Measurements from ENCODE around the gene CBX2.

Gene CBX2

DNA sequence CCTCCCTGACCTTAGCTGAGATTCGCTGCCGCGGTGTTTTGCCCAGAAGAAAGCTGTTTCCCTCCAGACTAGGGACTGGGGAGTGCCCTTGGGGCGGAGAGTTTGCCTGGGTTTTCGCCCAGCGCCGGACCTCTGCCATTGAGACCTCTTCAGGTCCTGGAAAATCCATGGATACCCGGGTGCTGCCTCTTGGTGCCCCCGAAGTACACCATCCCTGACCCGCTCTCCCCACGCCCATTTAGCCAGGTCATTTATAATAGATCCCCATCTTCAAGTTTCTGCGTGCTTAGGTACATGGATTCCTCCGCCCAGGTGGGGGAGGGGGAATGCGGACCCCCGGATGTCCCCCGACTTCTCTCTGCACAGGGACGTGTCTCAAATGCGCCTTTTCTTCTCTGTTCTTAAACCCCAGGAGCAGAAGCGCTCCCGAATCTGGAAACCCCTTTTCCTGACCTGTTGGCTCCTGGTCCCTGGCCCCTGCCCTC is 34.0 kb downstream of the CBX2 start:
- H3K4me3 ChIP-seq (ENCODE audit: low read depth, low read length): no peak overlapping the region
- TF ChIP-seq, protein P1, sequence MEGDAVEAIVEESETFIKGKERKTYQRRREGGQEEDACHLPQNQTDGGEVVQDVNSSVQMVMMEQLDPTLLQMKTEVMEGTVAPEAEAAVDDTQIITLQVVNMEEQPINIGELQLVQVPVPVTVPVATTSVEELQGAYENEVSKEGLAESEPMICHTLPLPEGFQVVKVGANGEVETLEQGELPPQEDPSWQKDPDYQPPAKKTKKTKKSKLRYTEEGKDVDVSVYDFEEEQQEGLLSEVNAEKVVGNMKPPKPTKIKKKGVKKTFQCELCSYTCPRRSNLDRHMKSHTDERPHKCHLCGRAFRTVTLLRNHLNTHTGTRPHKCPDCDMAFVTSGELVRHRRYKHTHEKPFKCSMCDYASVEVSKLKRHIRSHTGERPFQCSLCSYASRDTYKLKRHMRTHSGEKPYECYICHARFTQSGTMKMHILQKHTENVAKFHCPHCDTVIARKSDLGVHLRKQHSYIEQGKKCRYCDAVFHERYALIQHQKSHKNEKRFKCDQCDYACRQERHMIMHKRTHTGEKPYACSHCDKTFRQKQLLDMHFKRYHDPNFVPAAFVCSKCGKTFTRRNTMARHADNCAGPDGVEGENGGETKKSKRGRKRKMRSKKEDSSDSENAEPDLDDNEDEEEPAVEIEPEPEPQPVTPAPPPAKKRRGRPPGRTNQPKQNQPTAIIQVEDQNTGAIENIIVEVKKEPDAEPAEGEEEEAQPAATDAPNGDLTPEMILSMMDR (IDR thresholded peaks at IDR 0.05; ENCODE audit: insufficient read depth, low read depth, low read length, missing control alignments): no peak
- no peak for DNase-seq (ENCODE audit: low read depth)

DNA sequence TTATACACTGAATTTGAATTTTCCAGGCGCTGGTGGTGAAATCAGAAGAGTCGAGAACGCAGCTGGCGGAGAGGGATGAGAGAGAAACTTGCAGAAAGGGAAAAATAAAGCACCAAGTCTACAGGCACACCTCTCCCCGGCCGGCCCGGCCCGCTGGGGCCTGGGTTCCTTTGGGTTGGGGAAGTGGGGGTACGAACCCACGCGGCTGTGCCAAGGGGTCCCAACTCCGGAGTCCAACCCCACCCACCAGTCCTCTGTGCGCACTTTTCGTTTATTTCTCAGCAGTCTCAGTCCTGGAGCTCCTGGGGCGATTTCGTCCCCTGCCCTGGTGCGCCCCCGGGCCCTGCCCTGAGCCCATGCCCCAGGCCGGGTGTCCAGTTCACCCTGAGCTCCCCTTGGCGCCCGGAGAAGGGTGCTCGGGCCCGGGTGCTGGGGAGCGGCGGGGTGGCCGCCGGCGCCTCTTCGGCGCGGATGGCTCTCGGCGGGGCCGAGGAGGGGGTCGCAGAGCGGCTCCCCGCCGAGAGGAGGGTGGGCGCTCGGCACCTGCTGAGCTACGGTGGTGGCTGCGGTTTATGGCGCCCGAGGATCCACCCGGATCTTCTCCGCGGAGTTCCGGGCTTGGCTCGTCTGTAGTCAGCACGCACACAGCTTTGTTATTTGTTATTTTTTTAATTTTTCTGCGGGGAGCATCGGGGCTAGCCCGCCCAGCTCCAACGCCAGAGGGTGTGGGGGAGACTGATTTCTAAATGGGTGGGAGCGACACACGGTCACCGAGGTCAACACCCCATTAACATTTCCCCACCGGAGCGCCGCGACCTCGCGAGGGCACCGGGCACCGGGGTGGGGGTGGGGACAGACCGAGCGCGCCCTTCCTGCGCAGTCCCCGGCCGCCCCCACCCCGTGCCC is 34.7 kb downstream of the CBX2 start:
- peak overlapping the region; percentile 53 for H3K4me3 ChIP-seq (ENCODE audit: low read depth, low read length)
- TF ChIP-seq, protein P1 (IDR thresholded peaks at IDR 0.05; ENCODE audit: insufficient read depth, low read depth, low read length, missing control alignments): no peak
- no peak for DNase-seq (ENCODE audit: low read depth)

DNA sequence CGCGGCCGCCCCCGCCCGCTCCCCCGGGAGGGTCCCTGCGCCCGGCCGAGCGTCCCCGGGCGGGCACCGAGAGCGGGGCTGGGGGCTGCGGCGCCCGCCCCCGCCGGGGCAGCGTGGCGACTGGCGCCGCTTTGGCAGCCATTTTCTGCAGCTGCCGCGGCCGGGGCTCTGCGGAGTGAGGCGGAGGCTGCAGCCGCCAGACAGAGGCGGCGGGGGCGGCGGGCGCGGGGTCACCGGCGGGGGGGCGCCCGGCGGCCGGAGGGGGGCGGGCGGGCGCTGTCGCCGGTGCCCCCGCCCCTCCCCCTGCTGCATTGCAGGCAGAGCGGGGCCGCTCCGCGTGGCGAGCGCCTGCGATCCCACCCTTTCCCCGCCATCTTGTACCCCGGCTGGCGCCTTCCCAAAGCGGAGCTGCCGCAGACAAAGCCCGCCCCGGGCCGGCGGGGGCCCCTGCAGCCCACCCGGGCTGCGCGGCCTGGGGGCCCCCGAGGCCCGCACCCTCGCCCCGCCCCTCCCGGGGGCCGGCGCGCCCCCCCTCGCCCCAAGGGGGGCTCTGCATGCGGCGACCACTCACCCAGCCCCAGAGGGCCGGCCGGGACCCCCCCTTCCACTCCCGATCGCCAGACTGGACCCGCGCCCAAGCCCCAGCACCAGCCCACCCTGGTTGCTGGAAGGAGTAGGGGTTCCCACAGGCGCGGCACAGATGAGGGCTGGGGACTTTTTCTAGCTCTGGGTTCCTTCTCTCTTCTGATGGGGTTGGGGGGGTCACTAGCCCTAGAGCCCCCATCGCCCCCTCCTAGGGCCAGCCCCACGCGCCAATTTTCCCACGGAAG is 35.6 kb downstream of the CBX2 start:
- peak; percentile 47 for DNase-seq (ENCODE audit: low read depth)
- H3K4me3 ChIP-seq (ENCODE audit: low read depth, low read length): peak overlapping the region; percentile 18
- TF ChIP-seq, protein P1 (IDR thresholded peaks at IDR 0.05; ENCODE audit: insufficient read depth, low read depth, low read length, missing control alignments): no peak

DNA sequence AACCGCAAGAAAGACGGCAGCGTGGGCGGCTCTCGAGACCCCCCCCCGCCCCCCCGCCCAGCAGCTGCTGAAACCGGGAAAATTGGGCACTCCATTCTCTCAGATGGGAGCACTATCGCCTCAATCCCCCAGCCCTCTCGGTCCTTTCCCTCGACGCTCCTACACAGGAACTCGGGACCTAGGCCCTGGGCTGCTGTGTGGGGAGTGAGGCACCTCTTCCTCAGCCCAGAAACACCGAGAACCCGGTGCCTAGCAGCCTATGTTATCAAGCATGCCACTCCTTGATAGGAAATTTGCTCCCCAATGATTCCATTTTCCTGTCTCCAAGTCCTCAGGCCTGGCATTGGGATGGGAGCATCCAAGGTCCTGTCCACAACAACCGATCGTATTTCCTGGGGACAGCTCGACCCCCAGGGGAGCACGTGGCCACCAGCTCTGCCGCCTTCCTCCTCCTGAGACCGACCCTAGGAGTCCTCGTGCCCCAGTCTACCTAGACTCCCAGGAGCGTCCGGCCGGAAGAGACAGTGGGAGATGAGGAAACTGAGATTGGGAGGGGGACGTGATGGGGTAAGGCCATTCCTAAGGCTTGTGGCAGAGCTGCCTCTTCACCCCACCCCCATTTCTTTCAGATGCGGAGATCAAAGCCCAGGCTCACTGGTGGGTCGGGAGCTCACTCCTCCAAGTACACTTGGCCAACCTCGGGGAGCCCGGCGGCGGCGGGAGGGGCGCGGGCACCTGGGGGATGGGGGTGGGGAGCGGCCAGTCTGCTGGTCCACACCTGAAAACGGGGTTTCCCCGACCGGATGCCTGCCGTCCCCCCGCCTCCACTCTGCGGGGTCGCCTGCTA is 36.4 kb downstream of the CBX2 start:
- no peak for DNase-seq (ENCODE audit: low read depth)
- no peak overlapping the region for H3K4me3 ChIP-seq (ENCODE audit: low read depth, low read length)
- TF ChIP-seq, protein P1 (IDR thresholded peaks at IDR 0.05; ENCODE audit: insufficient read depth, low read depth, low read length, missing control alignments): no peak

DNA sequence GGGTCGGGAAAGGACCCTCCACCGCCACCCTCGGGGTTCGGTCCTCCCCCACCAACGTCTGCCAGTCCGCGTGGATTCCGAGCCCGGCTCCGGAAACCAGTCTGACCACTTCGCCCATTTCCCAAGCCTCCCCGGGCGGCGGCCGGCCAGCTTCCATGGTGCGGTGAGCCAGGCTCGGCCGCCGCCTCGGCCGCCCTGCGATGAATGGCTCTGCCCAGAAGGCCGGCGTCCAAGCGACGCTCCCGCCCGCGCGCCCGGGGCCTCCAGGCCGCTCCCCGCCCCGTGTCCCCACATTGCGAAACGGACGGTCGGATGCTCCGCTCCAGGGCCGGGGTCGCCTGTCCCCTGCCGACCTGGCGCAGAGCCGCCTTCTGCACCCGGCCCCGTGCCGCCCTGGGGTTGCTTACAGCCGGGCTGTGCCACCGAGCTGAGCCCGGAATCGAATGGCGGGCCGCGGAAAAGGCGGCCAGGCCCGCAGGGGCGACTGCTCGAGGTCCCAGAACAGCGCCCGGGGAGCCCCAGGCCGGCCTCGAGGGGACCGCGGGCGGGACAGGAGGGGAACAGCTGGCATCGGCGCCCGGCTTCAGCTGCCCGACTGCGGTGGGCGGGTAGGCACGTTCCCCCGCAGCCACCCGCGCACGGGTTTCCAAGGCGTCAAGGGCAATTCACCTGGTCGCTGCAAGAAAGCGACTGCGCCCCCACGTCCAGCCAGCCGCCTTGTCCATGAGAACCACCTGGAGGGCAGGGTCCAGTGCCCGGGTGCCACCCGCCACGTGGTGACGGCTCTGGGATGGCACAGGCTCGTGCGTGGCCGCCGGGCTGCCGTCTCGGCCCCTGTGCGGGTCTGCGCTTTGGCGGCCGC is 37.3 kb downstream of the CBX2 start:
- no peak overlapping the region for H3K4me3 ChIP-seq (ENCODE audit: low read depth, low read length)
- no peak for DNase-seq (ENCODE audit: low read depth)
- TF ChIP-seq, protein P1 (IDR thresholded peaks at IDR 0.05; ENCODE audit: insufficient read depth, low read depth, low read length, missing control alignments): no peak

All from GM12865 (cell line).